ENCODE results near the gene PPP3CA.

The PPP3CA gene

DNA sequence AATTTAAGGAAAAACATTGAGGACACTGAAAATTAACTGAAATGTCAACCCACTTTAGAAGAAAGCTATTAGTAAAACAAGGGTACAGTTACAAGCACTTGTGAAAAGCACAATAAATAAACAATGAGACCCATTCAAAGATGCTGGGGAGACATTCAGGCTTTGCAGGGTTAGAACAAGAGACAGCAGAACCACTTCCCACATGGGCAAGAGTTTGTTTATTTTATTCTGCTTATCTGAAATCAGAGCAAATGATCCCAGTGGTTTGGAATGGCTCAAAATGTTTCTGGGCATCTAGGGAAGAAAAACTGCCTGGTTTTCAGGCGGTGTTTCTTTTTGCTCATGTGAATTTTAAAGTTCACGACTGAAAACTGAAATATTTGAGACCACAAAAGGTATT lies 42.4 kb downstream of the PPP3CA start:
- H3K27ac ChIP-seq: no peak overlapping the region
- H3K9ac ChIP-seq: no peak overlapping the region
- H3K4me1 ChIP-seq: no peaks in the 10 kb centered on the region
- H3K36me3 ChIP-seq (ENCODE audit: control insufficient read depth, insufficient read depth, low read length): no peaks in the 10 kb centered on the region
- peaks cover 3% of the 10 kb centered on the region for H3K79me2 ChIP-seq
- peak overlapping the region; percentile 1 for H3K4me2 ChIP-seq (ENCODE audit: low read length)
- H3K4me3 ChIP-seq (ENCODE audit: low read depth, low read length): no peak overlapping the region
- TF ChIP-seq, protein P1, sequence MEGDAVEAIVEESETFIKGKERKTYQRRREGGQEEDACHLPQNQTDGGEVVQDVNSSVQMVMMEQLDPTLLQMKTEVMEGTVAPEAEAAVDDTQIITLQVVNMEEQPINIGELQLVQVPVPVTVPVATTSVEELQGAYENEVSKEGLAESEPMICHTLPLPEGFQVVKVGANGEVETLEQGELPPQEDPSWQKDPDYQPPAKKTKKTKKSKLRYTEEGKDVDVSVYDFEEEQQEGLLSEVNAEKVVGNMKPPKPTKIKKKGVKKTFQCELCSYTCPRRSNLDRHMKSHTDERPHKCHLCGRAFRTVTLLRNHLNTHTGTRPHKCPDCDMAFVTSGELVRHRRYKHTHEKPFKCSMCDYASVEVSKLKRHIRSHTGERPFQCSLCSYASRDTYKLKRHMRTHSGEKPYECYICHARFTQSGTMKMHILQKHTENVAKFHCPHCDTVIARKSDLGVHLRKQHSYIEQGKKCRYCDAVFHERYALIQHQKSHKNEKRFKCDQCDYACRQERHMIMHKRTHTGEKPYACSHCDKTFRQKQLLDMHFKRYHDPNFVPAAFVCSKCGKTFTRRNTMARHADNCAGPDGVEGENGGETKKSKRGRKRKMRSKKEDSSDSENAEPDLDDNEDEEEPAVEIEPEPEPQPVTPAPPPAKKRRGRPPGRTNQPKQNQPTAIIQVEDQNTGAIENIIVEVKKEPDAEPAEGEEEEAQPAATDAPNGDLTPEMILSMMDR (IDR thresholded peaks at IDR 0.05): no peak
- no peak overlapping the region for H2AFZ ChIP-seq
- H3K27me3 ChIP-seq (ENCODE audit: control insufficient read depth, insufficient read depth, low read length): no peaks in the 10 kb centered on the region
- no peaks in the 10 kb centered on the region for H3K9me3 ChIP-seq (ENCODE audit: control insufficient read depth, low read length)

DNA sequence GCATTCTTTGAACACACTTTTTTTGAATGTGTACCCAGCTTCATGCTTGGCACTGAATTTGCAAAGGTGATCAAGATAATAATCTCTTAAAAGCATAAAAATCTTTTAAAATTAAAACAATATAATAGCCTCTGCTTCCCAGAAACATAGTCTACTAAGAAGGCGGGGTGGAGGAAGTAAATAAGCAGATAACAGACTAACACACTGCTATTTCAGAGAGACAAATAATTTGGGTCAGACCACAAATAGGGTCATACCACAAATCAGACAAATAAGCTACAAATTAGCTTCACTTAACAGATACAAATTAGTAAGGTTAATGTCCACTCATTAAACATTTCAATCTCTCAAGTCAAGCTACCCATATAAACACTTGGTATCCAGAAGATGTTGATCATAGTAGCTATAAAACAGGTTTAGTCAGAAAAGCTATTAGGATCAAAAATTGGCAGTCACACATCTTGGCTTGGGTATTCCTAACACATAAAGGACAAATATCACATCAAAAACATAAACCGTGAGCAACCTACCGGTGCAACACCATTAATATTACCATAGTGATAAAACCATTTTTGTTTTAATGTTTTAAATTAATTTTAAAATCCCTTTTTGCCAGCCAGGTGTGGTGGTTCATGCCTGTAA lies 47.3 kb downstream of the PPP3CA start:
- H3K4me1 ChIP-seq: no peaks in the 10 kb centered on the region
- H3K36me3 ChIP-seq (ENCODE audit: control insufficient read depth, insufficient read depth, low read length): no peaks in the 10 kb centered on the region
- H3K9ac ChIP-seq: no peak overlapping the region
- no peak overlapping the region for H3K4me3 ChIP-seq (ENCODE audit: low read depth, low read length)
- TF ChIP-seq, protein P1 (IDR thresholded peaks at IDR 0.05): no peak
- H3K27me3 ChIP-seq (ENCODE audit: control insufficient read depth, insufficient read depth, low read length): no peaks in the 10 kb centered on the region
- no peaks in the 10 kb centered on the region for H3K9me3 ChIP-seq (ENCODE audit: control insufficient read depth, low read length)
- no peak overlapping the region for H2AFZ ChIP-seq
- no peak overlapping the region for H3K4me2 ChIP-seq (ENCODE audit: low read length)
- H3K27ac ChIP-seq: no peak overlapping the region
- H3K79me2 ChIP-seq: peaks cover 3% of the 10 kb centered on the region

DNA sequence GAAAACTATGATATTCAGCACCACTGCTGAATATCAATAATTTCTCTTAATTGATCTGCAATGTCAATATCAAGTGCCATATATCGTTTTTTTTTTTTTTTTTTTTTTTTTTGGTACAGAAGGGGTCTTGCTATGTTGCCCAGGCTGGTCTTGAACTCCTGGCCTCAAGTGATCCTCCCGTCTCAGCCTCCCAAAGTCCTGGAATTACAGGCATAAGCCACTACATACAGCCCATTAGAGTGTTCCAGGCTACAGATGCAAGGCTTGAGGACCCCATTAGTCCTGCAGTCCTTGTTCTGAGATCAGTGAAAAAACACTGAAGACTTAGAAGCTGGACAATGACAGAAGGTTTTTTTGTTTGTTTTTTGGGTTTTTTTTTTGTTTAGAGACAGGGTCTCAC lies 48.3 kb downstream of the PPP3CA start:
- Histone ChIP-seq H3K27ac (no peak overlapping the region), H3K4me1 (no peaks in the 10 kb centered on the region), H3K9me3 (ENCODE audit: control insufficient read depth, low read length) (no peaks in the 10 kb centered on the region), H3K4me2 (ENCODE audit: low read length) (no peak overlapping the region), H3K79me2 (peaks cover 3% of the 10 kb centered on the region), H2AFZ (no peak overlapping the region), H3K9ac (no peak overlapping the region), H3K36me3 (ENCODE audit: control insufficient read depth, insufficient read depth, low read length) (no peaks in the 10 kb centered on the region), H3K27me3 (ENCODE audit: control insufficient read depth, insufficient read depth, low read length) (no peaks in the 10 kb centered on the region), H3K4me3 (ENCODE audit: low read depth, low read length) (no peak overlapping the region)
- TF ChIP-seq, protein P1 (IDR thresholded peaks at IDR 0.05): no peak

DNA sequence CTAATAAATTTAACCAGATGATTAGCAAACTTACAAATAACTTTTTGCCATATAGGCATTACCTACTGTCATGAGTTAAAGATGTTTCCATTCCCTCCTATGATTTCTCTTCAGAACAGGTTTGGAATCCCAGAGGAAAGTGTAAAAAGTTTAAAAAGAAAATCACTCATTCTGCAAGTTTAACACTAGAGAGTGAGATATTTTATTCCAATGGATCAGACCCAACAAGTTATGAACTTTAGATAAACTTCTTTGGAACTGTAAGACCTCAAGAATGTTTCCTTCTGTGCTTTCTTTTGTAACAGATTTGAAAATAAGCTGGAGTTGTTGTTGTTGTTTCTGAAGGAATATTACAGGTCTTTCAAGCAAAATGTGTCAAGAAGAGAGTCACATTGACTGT lies 51.6 kb downstream of the PPP3CA start:
- Histone ChIP-seq H3K27ac (no peak overlapping the region), H3K79me2 (no peaks in the 10 kb centered on the region), H3K9ac (no peak overlapping the region), H3K4me3 (ENCODE audit: low read depth, low read length) (no peak overlapping the region), H3K4me2 (ENCODE audit: low read length) (no peak overlapping the region), H3K27me3 (ENCODE audit: control insufficient read depth, insufficient read depth, low read length) (no peaks in the 10 kb centered on the region), H3K9me3 (ENCODE audit: control insufficient read depth, low read length) (no peaks in the 10 kb centered on the region), H2AFZ (no peak overlapping the region), H3K4me1 (peaks cover 2% of the 10 kb centered on the region), H3K36me3 (ENCODE audit: control insufficient read depth, insufficient read depth, low read length) (no peaks in the 10 kb centered on the region)
- TF ChIP-seq, protein P1 (IDR thresholded peaks at IDR 0.05): no peak

DNA sequence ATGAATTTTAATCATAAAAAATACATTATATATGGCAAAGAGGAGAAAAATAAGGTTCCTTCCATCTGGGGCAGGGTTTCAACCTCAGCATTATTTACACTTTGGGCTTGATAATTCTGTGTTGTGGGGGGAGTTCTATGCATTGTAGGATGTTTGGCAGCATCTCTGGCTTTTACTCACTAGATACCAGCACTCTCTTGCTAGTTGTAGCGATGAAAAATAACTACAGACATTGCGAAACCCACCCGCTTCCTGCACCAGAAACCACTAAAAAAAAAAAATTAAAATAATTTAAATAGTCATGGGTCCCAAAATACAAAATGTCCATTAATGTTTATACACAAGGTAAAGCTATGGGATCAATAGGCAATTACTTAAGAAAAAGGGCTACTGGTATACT lies 52.7 kb downstream of the PPP3CA start:
- H3K4me2 ChIP-seq (ENCODE audit: low read length): no peak overlapping the region
- no peaks in the 10 kb centered on the region for H3K79me2 ChIP-seq
- TF ChIP-seq, protein P1 (IDR thresholded peaks at IDR 0.05): no peak
- no peak overlapping the region for H3K4me3 ChIP-seq (ENCODE audit: low read depth, low read length)
- H3K9me3 ChIP-seq (ENCODE audit: control insufficient read depth, low read length): no peaks in the 10 kb centered on the region
- no peak overlapping the region for H3K9ac ChIP-seq
- no peak overlapping the region for H3K27ac ChIP-seq
- peaks cover 4% of the 10 kb centered on the region for H3K4me1 ChIP-seq
- no peaks in the 10 kb centered on the region for H3K36me3 ChIP-seq (ENCODE audit: control insufficient read depth, insufficient read depth, low read length)
- H2AFZ ChIP-seq: no peak overlapping the region
- H3K27me3 ChIP-seq (ENCODE audit: control insufficient read depth, insufficient read depth, low read length): no peaks in the 10 kb centered on the region
